ENCODE data around the gene CTSA.

GRCh38 chr20:45892049-45892825 is 1.1 kb downstream of the CTSA start:
- TF ChIP-seq CTCF (conservative IDR thresholded peaks at IDR 0.05) (no peak), ZFX (IDR thresholded peaks at IDR 0.05) (no peak)

Measured in C4-2B (cell line).